Measurements from ENCODE around the gene CADM1. TPM values are rescaled to one million over a fixed set of nuclear protein-coding genes. Genes with fewer than 3 reads are reported as not detected.

Gene CADM1
- total RNA-seq, 1 experiment from 2014 or later: 534 TPM

DNA sequence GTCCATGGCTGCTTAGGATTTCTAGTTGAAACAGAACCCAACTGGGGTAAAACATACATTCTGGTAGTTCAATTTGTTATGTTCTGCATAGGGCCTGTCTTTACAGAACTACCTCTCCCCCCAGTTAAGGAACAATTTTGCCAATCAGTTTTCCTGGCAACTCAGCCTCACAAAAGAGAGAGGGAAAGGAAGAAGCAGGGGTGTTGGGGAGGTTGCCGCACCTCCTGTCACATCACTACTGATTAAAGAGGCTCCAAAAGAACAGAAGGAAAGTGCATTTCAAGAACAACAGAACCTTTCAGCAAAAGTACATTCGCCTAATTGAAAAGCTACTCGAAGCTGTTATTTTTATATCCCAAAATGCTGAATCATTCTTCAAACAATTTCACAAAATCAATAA is 217.6 kb downstream of the CADM1 start:
- no peak for DNase-seq
- intact Hi-C loops (cut with micrococcal nuclease; ENCODE audit: unreplicated experiment): no loop called here
- CTCF ChIA-PET: interaction anchor here (0.6 kb wide), 1 partner anchor 63 kb away, joined by 4 read pairs; no protein-coding TSS in a partner anchor

DNA sequence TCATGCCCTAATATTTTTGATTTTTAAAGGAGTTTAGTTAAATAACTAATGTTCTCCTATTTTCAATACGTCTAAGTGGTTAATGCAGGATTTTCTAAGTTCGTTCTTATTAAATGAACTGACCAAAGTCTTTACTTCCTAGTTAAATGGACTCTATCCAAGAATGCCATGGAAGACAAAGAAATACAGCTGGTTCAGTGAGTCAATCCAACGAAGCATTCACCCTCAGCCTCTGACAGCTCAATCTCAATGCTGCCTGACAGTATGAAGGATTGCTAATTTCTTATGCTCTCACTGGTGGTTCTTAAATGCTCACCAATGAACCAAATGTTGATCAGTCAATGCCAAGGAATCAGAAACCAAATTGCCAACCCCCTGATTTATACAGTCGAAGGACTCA is 219.4 kb downstream of the CADM1 start:
- Histone ChIP-seq H3K4me3 (ENCODE audit: low read depth, low read length) (no peak overlapping the region), H3K36me3 (ENCODE audit: control insufficient read depth, insufficient read depth, low read length) (no peaks in the 10 kb centered on the region), H3K27me3 (replicated peaks; ENCODE audit: control insufficient read depth, insufficient read depth, low read length) (no peaks in the 10 kb centered on the region), H3K9me3 (no peaks in the 10 kb centered on the region), H3K4me1 (peaks cover 35% of the 10 kb centered on the region)
- no TSS peak for BruUV-seq (replicated peaks)
- H3K27me3 Mint-ChIP-seq (ENCODE audit: insufficient read depth, unreplicated experiment): no peaks in the 10 kb centered on the region
- DNase-seq: no peak
- TF ChIP-seq, protein P1, sequence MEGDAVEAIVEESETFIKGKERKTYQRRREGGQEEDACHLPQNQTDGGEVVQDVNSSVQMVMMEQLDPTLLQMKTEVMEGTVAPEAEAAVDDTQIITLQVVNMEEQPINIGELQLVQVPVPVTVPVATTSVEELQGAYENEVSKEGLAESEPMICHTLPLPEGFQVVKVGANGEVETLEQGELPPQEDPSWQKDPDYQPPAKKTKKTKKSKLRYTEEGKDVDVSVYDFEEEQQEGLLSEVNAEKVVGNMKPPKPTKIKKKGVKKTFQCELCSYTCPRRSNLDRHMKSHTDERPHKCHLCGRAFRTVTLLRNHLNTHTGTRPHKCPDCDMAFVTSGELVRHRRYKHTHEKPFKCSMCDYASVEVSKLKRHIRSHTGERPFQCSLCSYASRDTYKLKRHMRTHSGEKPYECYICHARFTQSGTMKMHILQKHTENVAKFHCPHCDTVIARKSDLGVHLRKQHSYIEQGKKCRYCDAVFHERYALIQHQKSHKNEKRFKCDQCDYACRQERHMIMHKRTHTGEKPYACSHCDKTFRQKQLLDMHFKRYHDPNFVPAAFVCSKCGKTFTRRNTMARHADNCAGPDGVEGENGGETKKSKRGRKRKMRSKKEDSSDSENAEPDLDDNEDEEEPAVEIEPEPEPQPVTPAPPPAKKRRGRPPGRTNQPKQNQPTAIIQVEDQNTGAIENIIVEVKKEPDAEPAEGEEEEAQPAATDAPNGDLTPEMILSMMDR (IDR thresholded peaks at IDR 0.05; ENCODE audit: insufficient read depth in 1 of 2, low read depth in 1 of 2, low read length in 1 of 2, severe bottlenecking in 1 of 2, unreplicated experiment in 1 of 2): no peak
- H3K4me3 Mint-ChIP-seq (ENCODE audit: unreplicated experiment): no peak overlapping the region
- peak overlapping the region; percentile 53 for H3K27ac Mint-ChIP-seq (ENCODE audit: unreplicated experiment)
- ChIA-PET POLR2A (no interaction called here), CTCF (no interaction called here)
- peaks cover 9% of the 10 kb centered on the region for H3K9me3 Mint-ChIP-seq (ENCODE audit: unreplicated experiment)
- peaks cover 30% of the 10 kb centered on the region for H3K36me3 Mint-ChIP-seq (ENCODE audit: insufficient read depth, unreplicated experiment)
- H3K4me1 Mint-ChIP-seq (ENCODE audit: low read depth, unreplicated experiment): peaks cover 50% of the 10 kb centered on the region
- intact Hi-C loops (cut with micrococcal nuclease; ENCODE audit: unreplicated experiment): no loop called here

More for the DNA sequence above, 217.6 kb downstream of the CADM1 start:
- Mint-ChIP-seq H3K27ac (ENCODE audit: unreplicated experiment) (no peak overlapping the region), H3K27me3 (ENCODE audit: insufficient read depth, unreplicated experiment) (no peaks in the 10 kb centered on the region), H3K36me3 (ENCODE audit: insufficient read depth, unreplicated experiment) (peaks cover 22% of the 10 kb centered on the region), H3K4me3 (ENCODE audit: unreplicated experiment) (no peak overlapping the region), H3K4me1 (ENCODE audit: low read depth, unreplicated experiment) (peaks cover 41% of the 10 kb centered on the region), H3K9me3 (ENCODE audit: unreplicated experiment) (peaks cover 9% of the 10 kb centered on the region)
- Histone ChIP-seq H3K4me3 (ENCODE audit: low read depth, low read length) (no peak overlapping the region), H3K4me1 (peaks cover 20% of the 10 kb centered on the region), H3K27me3 (replicated peaks; ENCODE audit: control insufficient read depth, insufficient read depth, low read length) (no peaks in the 10 kb centered on the region), H3K9me3 (no peaks in the 10 kb centered on the region), H3K36me3 (ENCODE audit: control insufficient read depth, insufficient read depth, low read length) (no peaks in the 10 kb centered on the region)
- TF ChIP-seq, protein P1 (IDR thresholded peaks at IDR 0.05; ENCODE audit: insufficient read depth in 1 of 2, low read depth in 1 of 2, low read length in 1 of 2, severe bottlenecking in 1 of 2, unreplicated experiment in 1 of 2): no peak
- POLR2A ChIA-PET: no interaction called here
- BruUV-seq (replicated peaks): no TSS peak

DNA sequence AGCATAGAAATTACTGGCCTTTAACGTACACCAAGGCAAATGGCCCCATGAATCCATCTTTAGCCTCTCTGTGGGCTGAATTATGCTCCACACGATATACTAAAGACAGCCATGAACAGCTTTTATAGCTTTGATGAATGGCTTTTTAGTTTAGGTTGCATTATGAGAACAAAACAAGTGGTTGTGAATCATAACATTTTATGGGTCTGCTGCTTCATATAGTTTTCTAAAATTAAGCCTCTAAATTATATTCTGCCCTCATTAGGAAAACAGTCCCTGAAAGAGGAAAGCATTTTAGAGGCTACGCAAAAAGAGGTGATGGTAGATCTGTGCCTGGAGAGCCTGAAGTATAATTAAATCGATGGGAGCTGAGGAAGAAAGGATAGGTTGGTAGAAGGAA is 221.3 kb downstream of the CADM1 start:
- Mint-ChIP-seq H3K9me3 (ENCODE audit: unreplicated experiment) (peaks cover 19% of the 10 kb centered on the region), H3K27me3 (ENCODE audit: insufficient read depth, unreplicated experiment) (no peaks in the 10 kb centered on the region), H3K4me1 (ENCODE audit: low read depth, unreplicated experiment) (peaks cover 52% of the 10 kb centered on the region), H3K36me3 (ENCODE audit: insufficient read depth, unreplicated experiment) (peaks cover 39% of the 10 kb centered on the region), H3K27ac (ENCODE audit: unreplicated experiment) (peak overlapping the region; percentile 53), H3K4me3 (ENCODE audit: unreplicated experiment) (no peak overlapping the region)
- H3K36me3 ChIP-seq (ENCODE audit: control insufficient read depth, insufficient read depth, low read length): no peaks in the 10 kb centered on the region
- intact Hi-C loops (cut with micrococcal nuclease; ENCODE audit: unreplicated experiment): no loop called here
- TF ChIP-seq, protein P1 (IDR thresholded peaks at IDR 0.05; ENCODE audit: insufficient read depth in 1 of 2, low read depth in 1 of 2, low read length in 1 of 2, severe bottlenecking in 1 of 2, unreplicated experiment in 1 of 2): no peak
- H3K4me1 ChIP-seq: peaks cover 53% of the 10 kb centered on the region
- H3K27me3 ChIP-seq (replicated peaks; ENCODE audit: control insufficient read depth, insufficient read depth, low read length): no peaks in the 10 kb centered on the region
- no peak for DNase-seq
- BruUV-seq (replicated peaks): no TSS peak
- ChIA-PET CTCF (no interaction called here), POLR2A (no interaction called here)
- H3K9me3 ChIP-seq: no peaks in the 10 kb centered on the region
- H3K4me3 ChIP-seq (ENCODE audit: low read depth, low read length): no peak overlapping the region

All from Caco-2 (cell line).